H1 (cell line): ENCODE measurements around the gene EHBP1. TPM values are rescaled to one million over a fixed set of nuclear protein-coding genes. Genes with fewer than 3 reads are reported as not detected.

Source experiments
- CHD1 ChIP-seq: IDR thresholded peaks from 2 replicates; pipeline ENCODE4 v1.6.1; 2012; ENCODE audit warnings: low read depth, low read length, improper control_type of control experiment
- HDAC6 ChIP-seq: IDR thresholded peaks from one replicate; pipeline ENCODE4 v1.7.1; 2012; ENCODE audit warnings: low read depth, mild to moderate bottlenecking, inconsistent platforms, low read length, moderate library complexity
- RNF2 ChIP-seq: fragments of 200-900, 300-1000 bp; sonication (generic); IDR thresholded peaks from 2 replicates; pipeline ENCODE4 v1.7.1; 2016; ENCODE audit warnings: borderline replicate concordance, low read depth, mild to moderate bottlenecking, antibody characterized with exemption, low read length; ENCODE audit not compliant: poor library complexity, severe bottlenecking; ENCODE audit errors: missing control alignments
- TCF12 ChIP-seq: IDR thresholded peaks from 2 replicates; pipeline ENCODE4 v1.6.1; 2011; ENCODE audit warnings: low read depth, mild to moderate bottlenecking, low read length
- polyA plus RNA-seq, 7 experiments: library from polyadenylated mRNA; depleted of rRNA in 3 of 7; stranded (reverse) in 5 of 7; unstranded in 2 of 7; fragments of >200 nt in 5 of 7; fragments of 200-250 nt in 2 of 7; gene quantifications; 1 replicate in 5 of 7; 2 replicates in 1 of 7; 4 replicates in 1 of 7; pipeline versions ENCODE4 v1.2.1 to v1.2.3, GENCODE V29; 2011 to 2013; ENCODE audit warnings: missing spikeins in 2 of 7, mixed read lengths in 2 of 7
- total RNA-seq: library from RNA; stranded (reverse); fragmentation: NEBNext Ultra II Directional; extraction: Animal tissue kit (Norgen Biotek cat#: 25700); gene quantifications from 2 replicates; pipeline ENCODE4 v1.2.1, GENCODE V29; 2021
- TF ChIP-seq, protein P1 (sequence below): IDR thresholded peaks from 2 replicates; pipeline ENCODE4 v1.6.1; 2012; ENCODE audit warnings: low read length, inconsistent platforms
- TF ChIP-seq, protein P2 (sequence below): IDR thresholded peaks from 2 replicates; pipeline ENCODE4 v1.6.1; 2012; ENCODE audit warnings: inconsistent platforms
- TF ChIP-seq, protein P3 (sequence below): fragments of 300-600 bp; sonication (generic); IDR thresholded peaks from 2 replicates; pipeline ENCODE4 v1.7.1; 2012; ENCODE audit warnings: low read length, moderate library complexity, mild to moderate bottlenecking, inconsistent platforms; ENCODE audit not compliant: insufficient replicate concordance

The EHBP1 gene
- total and polyA plus RNA-seq, 2 of the 8 experiments (the other 6 are each of a cell fraction or from before 2014, with no cell fraction given), result 12.0 to 64.1 TPM

GRCh38 chr2:62688771-62689170 is 16.7 kb upstream of the EHBP1 start (continued):
- TF ChIP-seq, protein P1, sequence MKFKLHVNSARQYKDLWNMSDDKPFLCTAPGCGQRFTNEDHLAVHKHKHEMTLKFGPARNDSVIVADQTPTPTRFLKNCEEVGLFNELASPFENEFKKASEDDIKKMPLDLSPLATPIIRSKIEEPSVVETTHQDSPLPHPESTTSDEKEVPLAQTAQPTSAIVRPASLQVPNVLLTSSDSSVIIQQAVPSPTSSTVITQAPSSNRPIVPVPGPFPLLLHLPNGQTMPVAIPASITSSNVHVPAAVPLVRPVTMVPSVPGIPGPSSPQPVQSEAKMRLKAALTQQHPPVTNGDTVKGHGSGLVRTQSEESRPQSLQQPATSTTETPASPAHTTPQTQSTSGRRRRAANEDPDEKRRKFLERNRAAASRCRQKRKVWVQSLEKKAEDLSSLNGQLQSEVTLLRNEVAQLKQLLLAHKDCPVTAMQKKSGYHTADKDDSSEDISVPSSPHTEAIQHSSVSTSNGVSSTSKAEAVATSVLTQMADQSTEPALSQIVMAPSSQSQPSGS, result no peak
- TF ChIP-seq HDAC6 (no peak), CHD1 (no peak), RNF2 (no peak), TCF12 (no peak)
- TF ChIP-seq, protein P2, sequence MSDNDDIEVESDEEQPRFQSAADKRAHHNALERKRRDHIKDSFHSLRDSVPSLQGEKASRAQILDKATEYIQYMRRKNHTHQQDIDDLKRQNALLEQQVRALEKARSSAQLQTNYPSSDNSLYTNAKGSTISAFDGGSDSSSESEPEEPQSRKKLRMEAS, result no peak
- TF ChIP-seq, protein P3, sequence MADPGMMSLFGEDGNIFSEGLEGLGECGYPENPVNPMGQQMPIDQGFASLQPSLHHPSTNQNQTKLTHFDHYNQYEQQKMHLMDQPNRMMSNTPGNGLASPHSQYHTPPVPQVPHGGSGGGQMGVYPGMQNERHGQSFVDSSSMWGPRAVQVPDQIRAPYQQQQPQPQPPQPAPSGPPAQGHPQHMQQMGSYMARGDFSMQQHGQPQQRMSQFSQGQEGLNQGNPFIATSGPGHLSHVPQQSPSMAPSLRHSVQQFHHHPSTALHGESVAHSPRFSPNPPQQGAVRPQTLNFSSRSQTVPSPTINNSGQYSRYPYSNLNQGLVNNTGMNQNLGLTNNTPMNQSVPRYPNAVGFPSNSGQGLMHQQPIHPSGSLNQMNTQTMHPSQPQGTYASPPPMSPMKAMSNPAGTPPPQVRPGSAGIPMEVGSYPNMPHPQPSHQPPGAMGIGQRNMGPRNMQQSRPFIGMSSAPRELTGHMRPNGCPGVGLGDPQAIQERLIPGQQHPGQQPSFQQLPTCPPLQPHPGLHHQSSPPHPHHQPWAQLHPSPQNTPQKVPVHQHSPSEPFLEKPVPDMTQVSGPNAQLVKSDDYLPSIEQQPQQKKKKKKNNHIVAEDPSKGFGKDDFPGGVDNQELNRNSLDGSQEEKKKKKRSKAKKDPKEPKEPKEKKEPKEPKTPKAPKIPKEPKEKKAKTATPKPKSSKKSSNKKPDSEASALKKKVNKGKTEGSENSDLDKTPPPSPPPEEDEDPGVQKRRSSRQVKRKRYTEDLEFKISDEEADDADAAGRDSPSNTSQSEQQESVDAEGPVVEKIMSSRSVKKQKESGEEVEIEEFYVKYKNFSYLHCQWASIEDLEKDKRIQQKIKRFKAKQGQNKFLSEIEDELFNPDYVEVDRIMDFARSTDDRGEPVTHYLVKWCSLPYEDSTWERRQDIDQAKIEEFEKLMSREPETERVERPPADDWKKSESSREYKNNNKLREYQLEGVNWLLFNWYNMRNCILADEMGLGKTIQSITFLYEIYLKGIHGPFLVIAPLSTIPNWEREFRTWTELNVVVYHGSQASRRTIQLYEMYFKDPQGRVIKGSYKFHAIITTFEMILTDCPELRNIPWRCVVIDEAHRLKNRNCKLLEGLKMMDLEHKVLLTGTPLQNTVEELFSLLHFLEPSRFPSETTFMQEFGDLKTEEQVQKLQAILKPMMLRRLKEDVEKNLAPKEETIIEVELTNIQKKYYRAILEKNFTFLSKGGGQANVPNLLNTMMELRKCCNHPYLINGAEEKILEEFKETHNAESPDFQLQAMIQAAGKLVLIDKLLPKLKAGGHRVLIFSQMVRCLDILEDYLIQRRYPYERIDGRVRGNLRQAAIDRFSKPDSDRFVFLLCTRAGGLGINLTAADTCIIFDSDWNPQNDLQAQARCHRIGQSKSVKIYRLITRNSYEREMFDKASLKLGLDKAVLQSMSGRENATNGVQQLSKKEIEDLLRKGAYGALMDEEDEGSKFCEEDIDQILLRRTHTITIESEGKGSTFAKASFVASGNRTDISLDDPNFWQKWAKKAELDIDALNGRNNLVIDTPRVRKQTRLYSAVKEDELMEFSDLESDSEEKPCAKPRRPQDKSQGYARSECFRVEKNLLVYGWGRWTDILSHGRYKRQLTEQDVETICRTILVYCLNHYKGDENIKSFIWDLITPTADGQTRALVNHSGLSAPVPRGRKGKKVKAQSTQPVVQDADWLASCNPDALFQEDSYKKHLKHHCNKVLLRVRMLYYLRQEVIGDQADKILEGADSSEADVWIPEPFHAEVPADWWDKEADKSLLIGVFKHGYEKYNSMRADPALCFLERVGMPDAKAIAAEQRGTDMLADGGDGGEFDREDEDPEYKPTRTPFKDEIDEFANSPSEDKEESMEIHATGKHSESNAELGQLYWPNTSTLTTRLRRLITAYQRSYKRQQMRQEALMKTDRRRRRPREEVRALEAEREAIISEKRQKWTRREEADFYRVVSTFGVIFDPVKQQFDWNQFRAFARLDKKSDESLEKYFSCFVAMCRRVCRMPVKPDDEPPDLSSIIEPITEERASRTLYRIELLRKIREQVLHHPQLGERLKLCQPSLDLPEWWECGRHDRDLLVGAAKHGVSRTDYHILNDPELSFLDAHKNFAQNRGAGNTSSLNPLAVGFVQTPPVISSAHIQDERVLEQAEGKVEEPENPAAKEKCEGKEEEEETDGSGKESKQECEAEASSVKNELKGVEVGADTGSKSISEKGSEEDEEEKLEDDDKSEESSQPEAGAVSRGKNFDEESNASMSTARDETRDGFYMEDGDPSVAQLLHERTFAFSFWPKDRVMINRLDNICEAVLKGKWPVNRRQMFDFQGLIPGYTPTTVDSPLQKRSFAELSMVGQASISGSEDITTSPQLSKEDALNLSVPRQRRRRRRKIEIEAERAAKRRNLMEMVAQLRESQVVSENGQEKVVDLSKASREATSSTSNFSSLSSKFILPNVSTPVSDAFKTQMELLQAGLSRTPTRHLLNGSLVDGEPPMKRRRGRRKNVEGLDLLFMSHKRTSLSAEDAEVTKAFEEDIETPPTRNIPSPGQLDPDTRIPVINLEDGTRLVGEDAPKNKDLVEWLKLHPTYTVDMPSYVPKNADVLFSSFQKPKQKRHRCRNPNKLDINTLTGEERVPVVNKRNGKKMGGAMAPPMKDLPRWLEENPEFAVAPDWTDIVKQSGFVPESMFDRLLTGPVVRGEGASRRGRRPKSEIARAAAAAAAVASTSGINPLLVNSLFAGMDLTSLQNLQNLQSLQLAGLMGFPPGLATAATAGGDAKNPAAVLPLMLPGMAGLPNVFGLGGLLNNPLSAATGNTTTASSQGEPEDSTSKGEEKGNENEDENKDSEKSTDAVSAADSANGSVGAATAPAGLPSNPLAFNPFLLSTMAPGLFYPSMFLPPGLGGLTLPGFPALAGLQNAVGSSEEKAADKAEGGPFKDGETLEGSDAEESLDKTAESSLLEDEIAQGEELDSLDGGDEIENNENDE, result no peak
- TF ChIP-seq, all 59 proteins: peak for 0
